Islet of Langerhans (tissue), 1 donor: ENCODE measurements around the gene PSAT1.
"Not testable (repeated sequence)": the region's sequence is repeated elsewhere in the genome, so short reads cannot be mapped to it uniquely, and the experiment has no call there.

ENCODE experiments used
- FAIRE-seq: peaks from one replicate; lab custom pipeline; 2011; peaks lifted over from hg19 to GRCh38; lab: Jason Lieb, UNC

The PSAT1 gene

DNA sequence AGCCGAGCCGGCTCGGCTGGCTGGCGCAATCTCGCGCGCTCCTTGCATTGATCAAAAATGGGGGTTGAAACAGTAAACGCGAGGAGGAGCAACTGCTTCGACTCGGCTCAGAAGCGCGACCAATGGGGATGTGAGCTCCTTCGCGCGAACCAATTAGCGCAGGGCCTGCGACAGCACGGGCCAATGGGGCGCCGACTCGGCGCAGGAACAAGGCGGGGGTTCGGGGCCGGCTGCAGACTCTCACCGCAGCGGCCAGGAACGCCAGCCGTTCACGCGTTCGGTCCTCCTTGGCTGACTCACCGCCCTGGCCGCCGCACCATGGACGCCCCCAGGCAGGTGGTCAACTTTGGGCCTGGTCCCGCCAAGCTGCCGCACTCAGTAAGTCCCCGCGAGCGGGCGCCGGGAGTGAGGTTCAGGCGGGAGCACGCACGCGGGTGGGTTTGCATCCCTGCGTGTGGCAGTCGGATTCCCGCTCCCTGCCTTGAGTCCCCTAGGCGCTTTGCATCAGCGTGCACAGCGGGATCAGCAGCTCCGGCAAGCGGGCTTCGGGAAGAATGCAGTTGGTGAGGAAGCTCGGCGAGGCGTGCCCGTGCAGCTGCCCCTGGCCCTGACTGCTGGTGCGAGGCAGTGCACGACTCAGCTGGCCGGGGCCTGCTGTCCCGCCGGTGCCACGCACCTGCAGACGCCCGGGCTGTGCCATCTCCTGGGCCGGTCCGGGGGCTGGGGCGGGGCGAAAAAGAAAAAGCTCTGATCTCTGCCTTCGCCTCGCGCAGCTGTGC, at the start of gene PSAT1:
Gene PSAT1 (plus strand): TSS at position 233 of the 779 bp plus-strand sequence. CDS start 86 bp downstream, at position 319.
- no peak for FAIRE-seq

- no peak for FAIRE-seq
Observed at GRCh38 chr9:78248635-78249034, 48.3 kb upstream of the PSAT1 start.

DNA sequence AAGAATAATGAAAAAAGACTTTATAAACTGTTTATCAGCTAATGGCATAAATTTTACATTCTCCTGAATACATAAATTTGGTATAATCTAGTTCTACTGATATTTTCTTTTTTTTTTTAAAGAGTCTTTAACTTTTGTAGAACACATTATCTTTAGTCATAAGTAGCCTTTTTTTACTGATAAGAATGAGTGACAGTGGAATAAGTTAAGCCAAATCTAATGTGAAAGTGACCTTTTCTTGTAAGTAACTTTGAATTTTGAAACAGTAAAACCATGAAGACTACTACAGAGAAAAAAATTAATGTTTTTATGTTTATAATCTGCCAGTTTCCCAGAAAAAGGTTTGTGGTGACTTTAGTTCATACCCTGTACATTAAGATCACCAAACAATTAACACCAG, 47.4 kb upstream of the PSAT1 start:
- FAIRE-seq = peak; percentile 27

- FAIRE-seq = no peak
Observed at GRCh38 chr9:78252616-78253015, 44.3 kb upstream of the PSAT1 start.

GRCh38 chr9:78253285-78253684, 43.6 kb upstream of the PSAT1 start:
- no peak for FAIRE-seq

GRCh38 chr9:78261403-78262001, 35.4 kb upstream of the PSAT1 start:
- FAIRE-seq = peak; percentile 89

- FAIRE-seq = no peak
Observed at GRCh38 chr9:78262655-78263054, 34.3 kb upstream of the PSAT1 start.

GRCh38 chr9:78267889-78268288, 29.0 kb upstream of the PSAT1 start:
- FAIRE-seq = no peak

DNA sequence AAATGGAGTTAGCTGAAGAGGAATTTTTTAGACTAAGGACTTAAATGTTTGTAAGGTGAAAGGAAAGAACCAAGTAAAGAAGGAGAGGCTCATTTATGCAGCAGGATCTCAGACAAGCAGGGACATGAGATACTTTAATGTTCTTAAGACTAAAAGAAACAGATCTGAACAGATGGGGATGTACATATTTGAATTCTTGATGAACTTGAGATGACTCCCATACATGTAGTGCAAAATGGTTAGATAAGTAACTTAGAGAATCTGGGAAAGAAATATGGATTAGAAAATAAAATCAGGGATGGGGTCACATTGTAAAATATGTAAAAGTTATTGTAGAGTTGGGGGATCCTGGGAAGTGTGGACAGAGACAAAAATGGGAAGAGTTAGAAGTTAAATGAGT, 27.1 kb upstream of the PSAT1 start:
- FAIRE-seq = no peak

DNA sequence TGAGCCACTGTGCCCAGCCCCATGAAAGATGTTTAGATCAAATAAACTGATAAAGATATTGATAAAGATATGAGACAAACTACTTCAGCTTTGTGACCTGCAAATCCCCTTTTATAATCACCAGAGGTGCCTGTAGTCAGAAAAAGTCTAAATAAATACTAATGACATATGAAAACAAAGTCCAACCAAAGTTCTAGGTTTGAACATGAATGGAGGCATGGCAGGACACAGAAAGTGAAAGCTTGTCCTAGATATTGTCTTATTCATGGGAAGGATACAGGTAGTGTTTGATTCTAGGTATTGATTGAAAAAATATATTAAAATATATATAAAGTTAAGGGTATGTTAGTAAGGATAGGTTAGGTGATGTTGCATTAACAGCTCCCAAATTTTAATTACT, 24.6 kb upstream of the PSAT1 start:
- FAIRE-seq = no peak

DNA sequence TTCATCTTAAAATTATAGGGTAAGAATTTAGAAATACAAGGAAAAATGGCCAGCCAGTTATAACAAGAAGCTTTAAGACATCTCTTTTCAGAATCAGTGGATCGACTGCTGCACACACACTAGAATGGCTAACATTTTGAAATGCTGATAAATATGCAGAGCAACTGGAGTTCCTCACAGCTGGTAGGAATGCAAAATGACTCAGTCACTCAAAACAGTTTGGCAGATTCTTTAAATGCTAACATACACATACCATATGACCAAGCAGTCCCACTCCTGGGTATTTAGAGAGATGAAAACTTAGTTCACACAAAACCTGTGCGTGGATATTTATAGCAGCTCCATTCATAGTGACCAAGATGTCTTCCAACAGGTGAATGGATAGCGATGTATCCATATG, 23.2 kb upstream of the PSAT1 start:
- no peak for FAIRE-seq

GRCh38 chr9:78278177-78278777, 18.6 kb upstream of the PSAT1 start:
- FAIRE-seq = no peak

- FAIRE-seq = no peak
Observed at GRCh38 chr9:78278801-78279200, 18.1 kb upstream of the PSAT1 start.

GRCh38 chr9:78280982-78281668, 15.8 kb upstream of the PSAT1 start:
- no peak for FAIRE-seq

- FAIRE-seq = not testable (repeated sequence)
Observed at GRCh38 chr9:78284181-78284580, 12.7 kb upstream of the PSAT1 start.

DNA sequence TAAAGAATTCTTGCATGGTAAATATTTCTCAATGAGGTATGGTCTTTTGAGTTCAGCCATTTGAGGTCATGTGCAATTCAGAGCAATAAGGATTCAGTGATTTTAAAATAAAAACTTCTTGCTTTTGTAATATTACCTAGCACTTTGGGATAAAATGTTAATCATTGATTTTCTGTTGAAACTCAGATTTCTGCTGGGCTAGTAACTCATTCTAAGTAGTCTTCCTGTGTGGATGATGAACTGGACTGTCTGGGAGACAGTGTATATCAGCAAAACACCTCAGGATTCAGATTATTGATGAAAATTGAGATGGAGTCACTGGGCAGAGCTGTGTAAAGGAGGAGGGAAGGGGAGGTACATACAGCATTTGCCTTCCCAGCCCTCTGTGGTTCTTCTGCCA, 10.8 kb upstream of the PSAT1 start:
- no peak for FAIRE-seq

DNA sequence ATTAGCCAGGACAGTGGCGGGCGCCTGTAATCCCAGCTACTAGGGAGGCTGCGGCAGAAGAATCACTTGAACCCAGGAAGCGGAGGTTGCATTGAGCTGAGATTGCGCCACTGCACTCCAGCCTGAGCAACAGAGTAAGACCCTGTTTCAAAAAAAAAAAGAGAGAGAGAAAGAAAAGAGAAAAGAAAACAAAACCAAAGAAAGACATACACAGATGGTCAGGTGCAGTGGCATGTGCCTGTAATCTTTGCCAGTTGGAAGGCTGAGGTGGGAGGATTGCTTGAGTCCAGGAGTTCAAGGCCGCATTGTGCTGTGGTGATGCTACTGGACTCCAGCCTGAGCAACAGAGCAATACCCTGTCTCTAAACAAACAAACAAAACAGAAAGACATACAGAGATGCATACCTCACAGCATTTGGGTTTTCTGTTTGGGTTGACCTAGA, 10.0 kb upstream of the PSAT1 start:
- no peak for FAIRE-seq

DNA sequence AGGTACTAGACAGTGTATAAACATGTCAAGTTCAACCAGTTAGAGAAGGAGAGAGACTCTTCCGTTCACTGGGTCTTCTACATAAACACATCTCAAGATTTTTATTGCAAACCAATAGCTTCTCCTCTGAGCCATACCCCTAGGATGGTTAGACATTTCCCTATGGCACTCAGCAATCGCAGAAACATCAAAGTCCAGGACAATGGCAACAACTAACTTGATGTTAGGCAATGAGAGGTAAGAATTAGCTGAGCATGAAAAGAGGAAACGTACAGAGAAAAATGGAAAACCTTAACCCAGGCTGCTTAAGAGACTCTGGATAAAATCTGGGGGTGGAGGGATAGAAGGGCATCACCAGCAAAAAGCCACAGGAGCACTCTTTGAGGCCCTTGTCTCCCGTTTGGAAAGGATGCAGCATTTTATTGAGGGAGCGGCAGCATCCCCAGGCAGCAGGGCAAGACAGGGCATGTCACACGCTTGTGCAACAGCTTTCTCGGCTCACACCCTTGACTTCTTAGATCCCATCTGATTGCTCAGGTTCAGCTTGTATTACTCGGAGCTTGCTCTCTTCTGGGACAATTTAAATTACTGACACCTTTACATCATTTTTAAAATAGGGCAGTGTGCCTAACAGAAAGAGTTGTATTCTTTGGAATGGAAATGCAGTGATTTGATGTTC, 8.6 kb upstream of the PSAT1 start:
- FAIRE-seq = no peak

DNA sequence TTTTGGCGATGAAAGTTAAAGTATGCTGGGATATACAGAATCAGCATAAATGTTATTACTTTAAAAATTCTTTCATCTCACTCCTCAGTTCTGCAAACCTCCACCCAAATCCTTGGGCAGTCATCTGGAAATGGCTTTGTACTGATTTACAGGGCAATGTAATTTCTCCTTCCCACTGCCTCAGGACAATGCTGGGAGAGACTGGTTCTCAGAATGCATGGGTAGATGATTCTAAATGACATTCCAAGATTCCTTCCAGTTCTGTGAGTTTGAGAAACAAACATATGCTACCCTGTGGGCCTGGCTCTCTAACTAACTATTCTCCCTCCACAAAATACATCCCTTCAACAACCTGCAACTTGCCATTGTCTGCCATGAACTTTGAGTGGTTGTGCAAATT, 7.5 kb upstream of the PSAT1 start:
- FAIRE-seq = no peak

GRCh38 chr9:78291240-78291925, 5.5 kb upstream of the PSAT1 start:
- no peak for FAIRE-seq

DNA sequence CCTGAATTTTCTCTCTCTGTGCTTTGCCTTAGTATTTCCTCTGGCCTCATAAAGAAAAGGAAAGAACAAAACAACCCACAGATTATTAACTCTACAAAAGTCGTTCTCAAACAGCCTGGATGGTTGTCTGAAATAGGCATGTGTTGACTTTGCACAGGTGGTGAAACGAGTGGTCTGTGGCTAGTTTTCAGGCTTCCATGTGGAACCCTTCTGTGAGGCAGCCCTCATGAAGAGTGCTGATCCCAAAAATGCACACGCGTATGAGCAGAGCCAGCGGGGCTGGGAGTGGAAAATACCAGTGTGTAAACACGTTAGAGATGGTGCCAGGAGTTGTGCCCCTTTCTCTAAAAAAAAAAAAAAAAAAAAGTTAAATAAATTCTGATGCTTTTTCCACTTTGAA, 4.9 kb upstream of the PSAT1 start:
- no peak for FAIRE-seq
